ENCODE data around the gene BTK.

Gene BTK

GRCh38 chrX:101415180-101416145 lies 29.5 kb upstream of the BTK start:
- no peak overlapping the region for H2AK5ac ChIP-seq (ENCODE audit: low read depth, low read length)
- no peak overlapping the region for H2BK15ac ChIP-seq (ENCODE audit: low read length)
- WGBS, 2 donors (ENCODE audit: extremely low coverage in 2 of 2, insufficient read length in 2 of 2, insufficient replicate concordance in 1 of 2) = no CpG with 5 or more reads among the region's 12 CpGs
- H3K4me3 ChIP-seq (ENCODE audit: low read length in 2 of 2) = no peak overlapping the region
- peaks cover 1% of the 10 kb centered on the region for H3K79me1 ChIP-seq (ENCODE audit: low read depth, low read length)
- H3K4me2 ChIP-seq (ENCODE audit: insufficient read depth, low read length, poor library complexity, severe bottlenecking) = no peak overlapping the region
- no peak overlapping the region for H3K18ac ChIP-seq (ENCODE audit: low read length)
- H3K27ac ChIP-seq (replicated peaks; ENCODE audit: low read length) = no peak overlapping the region
- H3K4ac ChIP-seq (ENCODE audit: low read length) = no peak overlapping the region
- H3K14ac ChIP-seq (ENCODE audit: low read length) = no peak overlapping the region
- H4K91ac ChIP-seq (ENCODE audit: low read depth, low read length, poor library complexity) = no peak overlapping the region
- H3K36me3 ChIP-seq (replicated peaks in 1 of 2; ENCODE audit: control insufficient read depth in 2 of 2, insufficient read depth in 2 of 2, low read length in 2 of 2) = peaks cover 11 to 30% of the 10 kb centered on the region in 2 donors
- DNase-seq (ENCODE audit: low spot score) = peak; percentile 46
- H3K9me3 ChIP-seq (replicated peaks in 1 of 2; ENCODE audit: control insufficient read depth in 2 of 2, insufficient read depth in 1 of 2, low read depth in 1 of 2, low read length in 2 of 2) = no peaks in the 10 kb centered on the region
- no peak overlapping the region for H2BK120ac ChIP-seq (ENCODE audit: low read depth, low read length)
- H2BK12ac ChIP-seq (ENCODE audit: low read length) = no peak overlapping the region
- no peak overlapping the region for H3K9ac ChIP-seq (ENCODE audit: low read depth, low read length, poor library complexity)
- H2AFZ ChIP-seq (ENCODE audit: low read length) = no peak overlapping the region
- no peak overlapping the region for H3K23ac ChIP-seq (ENCODE audit: low read depth, low read length, poor library complexity)
- H3K27me3 ChIP-seq (ENCODE audit: control insufficient read depth in 3 of 3, insufficient read depth in 3 of 3, low read depth in 1 of 3, low read length in 3 of 3) = peaks cover 0 to 3% (median 0%) of the 10 kb centered on the region in 3 experiments
- H3K4me1 ChIP-seq (ENCODE audit: control insufficient read depth in 2 of 2, insufficient read depth in 1 of 2, low read depth in 1 of 2, low read length in 2 of 2) = peaks cover 0 to 6% of the 10 kb centered on the region in 2 donors
- no peak overlapping the region for H2BK5ac ChIP-seq (ENCODE audit: low read length)
- no peak overlapping the region for H4K8ac ChIP-seq (ENCODE audit: low read depth, low read length)

GRCh38 chrX:101411984-101412383 lies 26.0 kb upstream of the BTK start:
- Histone ChIP-seq H3K18ac (ENCODE audit: low read length) (no peak overlapping the region), H3K27ac (replicated peaks; ENCODE audit: low read length) (no peak overlapping the region), H3K4ac (ENCODE audit: low read length) (no peak overlapping the region), H2AFZ (ENCODE audit: low read length) (no peak overlapping the region), H3K14ac (ENCODE audit: low read length) (no peak overlapping the region), H3K9ac (ENCODE audit: low read depth, low read length, poor library complexity) (no peak overlapping the region), H4K91ac (ENCODE audit: low read depth, low read length, poor library complexity) (no peak overlapping the region), H2BK5ac (ENCODE audit: low read length) (no peak overlapping the region), H3K23ac (ENCODE audit: low read depth, low read length, poor library complexity) (no peak overlapping the region), H3K27me3 (ENCODE audit: control insufficient read depth in 3 of 3, insufficient read depth in 3 of 3, low read depth in 1 of 3, low read length in 3 of 3) (no peaks in the 10 kb centered on the region), H3K4me3 (ENCODE audit: low read length in 2 of 2) (no peak overlapping the region), H3K4me2 (ENCODE audit: insufficient read depth, low read length, poor library complexity, severe bottlenecking) (no peak overlapping the region), H2BK12ac (ENCODE audit: low read length) (no peak overlapping the region), H2AK5ac (ENCODE audit: low read depth, low read length) (no peak overlapping the region), H4K8ac (ENCODE audit: low read depth, low read length) (no peak overlapping the region), H3K79me1 (ENCODE audit: low read depth, low read length) (no peaks in the 10 kb centered on the region), H3K4me1 (ENCODE audit: control insufficient read depth in 2 of 2, insufficient read depth in 1 of 2, low read depth in 1 of 2, low read length in 2 of 2) (peaks cover 0 to 3% of the 10 kb centered on the region in 2 donors), H3K36me3 (replicated peaks in 1 of 2; ENCODE audit: control insufficient read depth in 2 of 2, insufficient read depth in 2 of 2, low read length in 2 of 2) (peaks cover 11 to 33% of the 10 kb centered on the region in 2 donors), H2BK120ac (ENCODE audit: low read depth, low read length) (no peak overlapping the region), H2BK15ac (ENCODE audit: low read length) (no peak overlapping the region), H3K9me3 (replicated peaks in 1 of 2; ENCODE audit: control insufficient read depth in 2 of 2, insufficient read depth in 1 of 2, low read depth in 1 of 2, low read length in 2 of 2) (no peaks in the 10 kb centered on the region)
- DNase-seq (ENCODE audit: low spot score) = no peak
- WGBS, 2 donors (ENCODE audit: extremely low coverage in 2 of 2, insufficient read length in 2 of 2, insufficient replicate concordance in 1 of 2) = no CpG with 5 or more reads among the region's 10 CpGs

GRCh38 chrX:101410461-101410860 lies 24.5 kb upstream of the BTK start:
- Histone ChIP-seq H2BK12ac (ENCODE audit: low read length) (no peak overlapping the region), H3K4me2 (ENCODE audit: insufficient read depth, low read length, poor library complexity, severe bottlenecking) (no peak overlapping the region), H3K27me3 (ENCODE audit: control insufficient read depth in 3 of 3, insufficient read depth in 3 of 3, low read depth in 1 of 3, low read length in 3 of 3) (no peaks in the 10 kb centered on the region), H3K4ac (ENCODE audit: low read length) (no peak overlapping the region), H3K27ac (replicated peaks; ENCODE audit: low read length) (no peak overlapping the region), H3K4me3 (ENCODE audit: low read length in 2 of 2) (peak overlapping the region in 1 of 2 donors; percentile 1), H3K79me1 (ENCODE audit: low read depth, low read length) (no peaks in the 10 kb centered on the region), H3K9me3 (replicated peaks in 1 of 2; ENCODE audit: control insufficient read depth in 2 of 2, insufficient read depth in 1 of 2, low read depth in 1 of 2, low read length in 2 of 2) (no peaks in the 10 kb centered on the region), H2BK15ac (ENCODE audit: low read length) (no peak overlapping the region), H2AFZ (ENCODE audit: low read length) (no peak overlapping the region), H3K23ac (ENCODE audit: low read depth, low read length, poor library complexity) (no peak overlapping the region), H2BK120ac (ENCODE audit: low read depth, low read length) (no peak overlapping the region), H3K9ac (ENCODE audit: low read depth, low read length, poor library complexity) (no peak overlapping the region), H3K4me1 (ENCODE audit: control insufficient read depth in 2 of 2, insufficient read depth in 1 of 2, low read depth in 1 of 2, low read length in 2 of 2) (no peaks in the 10 kb centered on the region), H4K8ac (ENCODE audit: low read depth, low read length) (no peak overlapping the region), H4K91ac (ENCODE audit: low read depth, low read length, poor library complexity) (no peak overlapping the region), H3K36me3 (replicated peaks in 1 of 2; ENCODE audit: control insufficient read depth in 2 of 2, insufficient read depth in 2 of 2, low read length in 2 of 2) (peaks cover 11 to 33% of the 10 kb centered on the region in 2 donors), H2AK5ac (ENCODE audit: low read depth, low read length) (no peak overlapping the region), H3K14ac (ENCODE audit: low read length) (no peak overlapping the region), H3K18ac (ENCODE audit: low read length) (no peak overlapping the region), H2BK5ac (ENCODE audit: low read length) (no peak overlapping the region)
- no CpG with 5 or more reads among the region's 7 CpGs for WGBS, 2 donors (ENCODE audit: extremely low coverage in 2 of 2, insufficient read length in 2 of 2, insufficient replicate concordance in 1 of 2)
- no peak for DNase-seq (ENCODE audit: low spot score)

- no peaks in the 10 kb centered on the region for H3K9me3 ChIP-seq (replicated peaks in 1 of 2; ENCODE audit: control insufficient read depth in 2 of 2, insufficient read depth in 1 of 2, low read depth in 1 of 2, low read length in 2 of 2)
- H2AK5ac ChIP-seq (ENCODE audit: low read depth, low read length) = no peak overlapping the region
- peak overlapping the region; percentile 51 to 80 for H3K4me3 ChIP-seq (ENCODE audit: low read length in 2 of 2)
- H2BK120ac ChIP-seq (ENCODE audit: low read depth, low read length) = no peak overlapping the region
- H4K8ac ChIP-seq (ENCODE audit: low read depth, low read length) = no peak overlapping the region
- H2AFZ ChIP-seq (ENCODE audit: low read length) = no peak overlapping the region
- H2BK12ac ChIP-seq (ENCODE audit: low read length) = no peak overlapping the region
- H3K4me2 ChIP-seq (ENCODE audit: insufficient read depth, low read length, poor library complexity, severe bottlenecking) = no peak overlapping the region
- H3K79me1 ChIP-seq (ENCODE audit: low read depth, low read length) = no peaks in the 10 kb centered on the region
- DNase-seq (ENCODE audit: low spot score) = no peak
- no peak overlapping the region for H3K4ac ChIP-seq (ENCODE audit: low read length)
- no peak overlapping the region for H3K9ac ChIP-seq (ENCODE audit: low read depth, low read length, poor library complexity)
- H3K27me3 ChIP-seq (ENCODE audit: control insufficient read depth in 3 of 3, insufficient read depth in 3 of 3, low read depth in 1 of 3, low read length in 3 of 3) = no peaks in the 10 kb centered on the region
- no peak overlapping the region for H3K27ac ChIP-seq (replicated peaks; ENCODE audit: low read length)
- peaks cover 11 to 27% of the 10 kb centered on the region in 2 donors for H3K36me3 ChIP-seq (replicated peaks in 1 of 2; ENCODE audit: control insufficient read depth in 2 of 2, insufficient read depth in 2 of 2, low read length in 2 of 2)
- no peak overlapping the region for H3K18ac ChIP-seq (ENCODE audit: low read length)
- H3K14ac ChIP-seq (ENCODE audit: low read length) = no peak overlapping the region
- no CpG with 5 or more reads among the region's 6 CpGs for WGBS, 2 donors (ENCODE audit: extremely low coverage in 2 of 2, insufficient read length in 2 of 2, insufficient replicate concordance in 1 of 2)
- H3K23ac ChIP-seq (ENCODE audit: low read depth, low read length, poor library complexity) = no peak overlapping the region
- H4K91ac ChIP-seq (ENCODE audit: low read depth, low read length, poor library complexity) = no peak overlapping the region
- no peak overlapping the region for H2BK5ac ChIP-seq (ENCODE audit: low read length)
- H2BK15ac ChIP-seq (ENCODE audit: low read length) = no peak overlapping the region
- H3K4me1 ChIP-seq (ENCODE audit: control insufficient read depth in 2 of 2, insufficient read depth in 1 of 2, low read depth in 1 of 2, low read length in 2 of 2) = no peaks in the 10 kb centered on the region
Observed at GRCh38 chrX:101409043-101409442, 23.1 kb upstream of the BTK start.
